ENCODE measurements around the gene TTC9. TPM values are rescaled to one million over a fixed set of nuclear protein-coding genes. Genes with fewer than 3 reads are reported as not detected.

TTC9 gene
- total and polyA plus RNA-seq, 9 of the 15 experiments (the other 6 are each of a cell fraction or from before 2014, with no cell fraction given), result 0.07 TPM; not detected in 8

DNA sequence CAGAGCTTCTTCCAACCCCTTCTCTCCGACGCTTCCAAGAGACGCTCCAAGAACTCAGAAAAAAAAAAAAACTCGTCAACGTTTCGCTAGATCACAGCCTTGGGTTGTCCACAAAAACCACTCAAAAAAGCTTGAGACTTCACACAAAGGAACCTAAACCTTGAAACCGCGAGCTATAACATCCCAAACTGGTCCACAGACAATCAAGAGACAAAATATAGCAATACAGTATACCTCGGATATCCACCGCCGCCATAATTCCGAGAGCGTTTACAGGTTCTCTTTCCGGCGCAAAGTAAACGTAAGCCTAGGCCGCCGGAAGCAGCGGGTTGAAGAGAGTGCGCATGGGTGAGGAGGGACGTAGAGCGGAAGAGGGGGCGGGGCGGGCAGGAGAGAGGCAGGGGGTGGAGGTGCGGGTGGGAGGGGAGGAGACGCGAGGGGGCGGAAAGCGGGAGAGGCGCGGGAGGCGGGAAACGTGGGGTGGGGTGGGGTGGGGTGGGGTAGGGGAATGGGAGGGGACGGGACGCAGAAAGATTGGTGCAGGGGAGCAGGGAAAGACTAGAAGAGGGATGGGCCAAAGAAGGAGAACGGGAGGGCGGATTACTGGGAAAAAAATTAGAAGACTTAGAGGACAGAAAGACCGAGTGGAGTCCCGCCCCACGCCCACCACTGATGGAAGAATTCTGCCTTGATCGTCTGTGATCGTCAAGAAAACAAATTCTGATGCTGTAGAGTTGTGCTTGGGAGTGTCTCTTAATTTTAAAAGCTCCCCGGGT, 41.1 kb upstream of the TTC9 start, which contains the start of gene MED6 (continued):
- TF ChIP-seq CBX8 (IDR thresholded peaks at IDR 0.05; ENCODE audit: borderline replicate concordance, extremely low read depth, low read depth, low read length, poor library complexity, severe bottlenecking), result no peak
- TF ChIP-seq SRSF7 (optimal IDR thresholded peaks at IDR 0.05; ENCODE audit: low read depth, low read length), result no peak
- no peak for TF ChIP-seq PHF21A (IDR thresholded peaks at IDR 0.05; ENCODE audit: borderline replicate concordance, low read depth)
- no peak for TF ChIP-seq GTF2A2 (tag; IDR thresholded peaks at IDR 0.05)
- TF ChIP-seq KDM2B (CRISPR knock-in tag; IDR thresholded peaks at IDR 0.05), result no peak
- TF ChIP-seq, protein P1, sequence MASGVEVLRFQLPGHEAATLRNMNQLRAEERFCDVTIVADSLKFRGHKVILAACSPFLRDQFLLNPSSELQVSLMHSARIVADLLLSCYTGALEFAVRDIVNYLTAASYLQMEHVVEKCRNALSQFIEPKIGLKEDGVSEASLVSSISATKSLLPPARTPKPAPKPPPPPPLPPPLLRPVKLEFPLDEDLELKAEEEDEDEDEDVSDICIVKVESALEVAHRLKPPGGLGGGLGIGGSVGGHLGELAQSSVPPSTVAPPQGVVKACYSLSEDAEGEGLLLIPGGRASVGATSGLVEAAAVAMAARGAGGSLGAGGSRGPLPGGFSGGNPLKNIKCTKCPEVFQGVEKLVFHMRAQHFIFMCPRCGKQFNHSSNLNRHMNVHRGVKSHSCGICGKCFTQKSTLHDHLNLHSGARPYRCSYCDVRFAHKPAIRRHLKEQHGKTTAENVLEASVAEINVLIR (CRISPR knock-in tag; IDR thresholded peaks at IDR 0.05), result peak; percentile 89
- TF ChIP-seq ZC3H4 (CRISPR knock-in tag; IDR thresholded peaks at IDR 0.05; ENCODE audit: borderline replicate concordance), result no peak
- TF ChIP-seq PHF8 (IDR thresholded peaks at IDR 0.05; ENCODE audit: borderline replicate concordance, low read length), result peak; percentile 73; the same call in 1 of the 2 replicates
- TF ChIP-seq, protein P2, sequence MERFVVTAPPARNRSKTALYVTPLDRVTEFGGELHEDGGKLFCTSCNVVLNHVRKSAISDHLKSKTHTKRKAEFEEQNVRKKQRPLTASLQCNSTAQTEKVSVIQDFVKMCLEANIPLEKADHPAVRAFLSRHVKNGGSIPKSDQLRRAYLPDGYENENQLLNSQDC (CRISPR knock-in tag; IDR thresholded peaks at IDR 0.05), result no peak
- TF ChIP-seq, protein P3, sequence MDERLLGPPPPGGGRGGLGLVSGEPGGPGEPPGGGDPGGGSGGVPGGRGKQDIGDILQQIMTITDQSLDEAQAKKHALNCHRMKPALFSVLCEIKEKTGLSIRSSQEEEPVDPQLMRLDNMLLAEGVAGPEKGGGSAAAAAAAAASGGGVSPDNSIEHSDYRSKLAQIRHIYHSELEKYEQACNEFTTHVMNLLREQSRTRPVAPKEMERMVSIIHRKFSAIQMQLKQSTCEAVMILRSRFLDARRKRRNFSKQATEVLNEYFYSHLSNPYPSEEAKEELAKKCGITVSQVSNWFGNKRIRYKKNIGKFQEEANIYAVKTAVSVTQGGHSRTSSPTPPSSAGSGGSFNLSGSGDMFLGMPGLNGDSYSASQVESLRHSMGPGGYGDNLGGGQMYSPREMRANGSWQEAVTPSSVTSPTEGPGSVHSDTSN (CRISPR knock-in tag; IDR thresholded peaks at IDR 0.05; ENCODE audit: low read depth), result no peak
- TF ChIP-seq, protein P3 (tag; conservative IDR thresholded peaks at IDR 0.05; ENCODE audit: low read depth), result no peak
- TF ChIP-seq SP2 (IDR thresholded peaks at IDR 0.05; ENCODE audit: extremely low read depth, low read depth, low read length, poor library complexity, severe bottlenecking), result no peak
- TF ChIP-seq HNRNPK (IDR thresholded peaks at IDR 0.05; ENCODE audit: low read depth, low read length, poor library complexity, severe bottlenecking), result peak; percentile 22
- TF ChIP-seq GABPA (tag; conservative IDR thresholded peaks at IDR 0.05; ENCODE audit: low read depth), result peak; percentile 95
- no peak for TF ChIP-seq THRAP3 (IDR thresholded peaks at IDR 0.05; ENCODE audit: borderline replicate concordance)
- no peak for TF ChIP-seq KLF13 (tag; IDR thresholded peaks at IDR 0.05; ENCODE audit: borderline replicate concordance, low read depth)
- peak; percentile 36; the same call in 1 of the 2 replicates for TF ChIP-seq RBFOX2 (IDR thresholded peaks at IDR 0.05; ENCODE audit: low read depth, low read length)
- TF ChIP-seq PHB2 (IDR thresholded peaks at IDR 0.05; ENCODE audit: low read depth), result no peak
- TF ChIP-seq ZSCAN29 (IDR thresholded peaks at IDR 0.05), result no peak
- TF ChIP-seq ZNF75A (CRISPR knock-in tag; IDR thresholded peaks at IDR 0.05), result no peak
- TF ChIP-seq BMI1 (IDR thresholded peaks at IDR 0.05; ENCODE audit: low read length), result no peak
- TF ChIP-seq TEAD1 (CRISPR knock-in tag; IDR thresholded peaks at IDR 0.05), result no peak
- TF ChIP-seq, protein P4, sequence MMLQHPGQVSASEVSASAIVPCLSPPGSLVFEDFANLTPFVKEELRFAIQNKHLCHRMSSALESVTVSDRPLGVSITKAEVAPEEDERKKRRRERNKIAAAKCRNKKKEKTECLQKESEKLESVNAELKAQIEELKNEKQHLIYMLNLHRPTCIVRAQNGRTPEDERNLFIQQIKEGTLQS (IDR thresholded peaks at IDR 0.05), result no peak
- TF ChIP-seq, protein P4 (CRISPR knock-in tag; conservative IDR thresholded peaks at IDR 0.05), result no peak
